ENCODE measurements around the gene EPN2.
A peak's percentile ranks its signal among the peaks of the same experiment; 100 is the strongest.

The EPN2 gene

DNA sequence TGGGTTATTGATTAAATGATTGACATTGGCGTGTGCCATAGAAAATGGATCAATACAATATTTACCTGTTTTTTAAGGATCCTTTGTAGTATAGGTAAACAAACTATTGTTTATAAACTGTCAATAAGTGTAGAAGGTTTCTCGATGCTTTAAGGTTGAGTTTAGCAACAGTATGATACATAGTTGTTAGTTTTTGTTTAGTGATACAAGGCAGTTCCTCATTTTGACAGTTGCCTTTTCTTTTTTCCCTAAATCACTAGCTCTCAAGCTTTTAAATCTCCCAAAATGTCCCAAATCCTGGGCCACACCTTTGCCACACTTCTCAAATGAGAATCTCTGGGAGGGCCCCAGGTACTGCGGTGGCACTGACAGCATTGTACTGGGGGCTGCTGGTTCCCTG is 57.3 kb downstream of the EPN2 start:
- DNase-seq (ENCODE audit: low spot score), result no peak

GRCh38 chr17:19295473-19296135 is 58.4 kb downstream of the EPN2 start:
- no peak for DNase-seq (ENCODE audit: low spot score)

- no peak for DNase-seq (ENCODE audit: low spot score)
Observed at GRCh38 chr17:19296786-19297778, 59.9 kb downstream of the EPN2 start.

- DNase-seq (ENCODE audit: low spot score), result no peak
Observed at GRCh38 chr17:19298569-19299213, 61.5 kb downstream of the EPN2 start.

- DNase-seq (ENCODE audit: low spot score), result no peak
Observed at GRCh38 chr17:19299214-19299747, 62.1 kb downstream of the EPN2 start.

GRCh38 chr17:19299866-19300265 is 62.7 kb downstream of the EPN2 start:
- DNase-seq (ENCODE audit: low spot score), result no peak

DNA sequence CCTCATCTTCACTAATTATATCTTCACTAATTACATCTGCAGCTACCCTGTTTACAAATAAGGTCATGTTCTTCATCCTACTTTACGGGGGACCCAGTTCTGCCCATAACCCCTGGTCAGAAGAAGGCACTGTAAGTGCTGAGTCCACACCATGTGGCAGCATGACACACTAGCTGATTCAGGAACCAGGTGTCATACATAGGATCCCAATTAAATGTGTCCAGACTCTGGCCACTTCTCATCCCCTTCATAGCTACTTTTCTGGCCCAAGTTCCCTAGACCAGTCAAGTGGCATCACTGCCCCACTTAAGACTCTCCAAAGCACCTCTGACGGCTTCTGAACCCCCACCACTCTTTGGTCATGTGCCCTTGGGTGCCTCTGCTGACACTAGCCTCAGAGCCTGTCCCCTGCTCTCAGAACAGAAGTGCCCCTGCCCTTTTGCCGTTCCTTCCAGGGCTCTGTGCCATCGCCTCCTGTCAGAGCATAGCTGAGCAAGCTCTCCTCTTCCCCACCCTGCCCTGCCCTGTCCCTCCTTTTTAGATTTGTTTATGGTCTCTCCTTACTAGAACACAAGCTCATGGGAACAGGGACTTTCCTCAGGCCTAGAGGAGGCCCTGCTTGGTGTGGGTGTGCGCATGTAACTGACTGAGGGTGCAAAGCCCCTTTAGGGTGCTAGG is 64.2 kb downstream of the EPN2 start:
- DNase-seq (ENCODE audit: low spot score), result no peak

DNA sequence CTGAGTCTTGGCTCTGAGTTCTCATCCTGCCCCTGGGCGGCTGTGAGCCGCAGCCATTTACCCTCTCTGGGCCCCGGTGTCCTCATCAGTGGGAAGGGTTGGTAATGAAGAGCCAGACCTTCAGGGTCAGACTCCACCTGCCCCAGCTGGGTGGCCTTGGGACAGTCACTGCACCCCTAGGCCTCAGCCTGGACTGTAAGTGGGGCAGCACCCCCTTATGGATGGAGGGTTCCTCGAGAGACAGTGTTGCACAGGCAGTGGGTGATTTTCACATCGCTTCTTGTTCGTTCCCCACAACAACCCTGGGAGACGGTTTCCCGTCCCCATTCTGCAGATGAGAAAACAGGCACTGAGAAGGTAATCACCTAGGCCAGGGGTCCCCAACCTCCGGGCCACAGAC is 64.8 kb downstream of the EPN2 start:
- DNase-seq (ENCODE audit: low spot score), result no peak

DNA sequence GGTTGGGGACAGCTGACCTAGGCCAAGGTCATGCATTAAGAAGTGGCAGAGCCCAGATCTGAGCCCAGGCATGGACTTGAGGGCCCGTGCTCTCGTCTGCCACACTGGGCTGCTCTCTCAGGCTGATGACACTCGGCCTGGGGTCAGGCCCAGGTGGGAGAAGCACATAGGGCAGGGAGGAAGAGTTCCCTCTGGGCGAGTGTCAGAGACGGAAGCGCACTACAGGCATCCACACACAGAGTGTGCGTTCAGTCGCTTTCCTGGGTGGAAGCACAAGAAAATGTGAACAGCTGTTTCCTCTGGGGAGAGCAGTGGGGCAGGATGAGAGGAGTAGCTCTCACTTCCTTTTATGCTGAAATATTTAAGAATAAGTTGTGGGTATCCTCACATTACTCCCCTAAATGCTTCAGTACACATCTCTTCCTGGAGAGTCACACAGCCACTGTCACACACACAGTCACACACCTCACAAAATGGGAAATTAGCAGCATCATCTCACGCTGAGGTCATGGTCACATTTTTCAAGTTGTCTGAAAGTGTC is 65.7 kb downstream of the EPN2 start:
- DNase-seq (ENCODE audit: low spot score), result no peak

- DNase-seq (ENCODE audit: low spot score), result no peak
Observed at GRCh38 chr17:19303367-19303776, 66.2 kb downstream of the EPN2 start.

DNA sequence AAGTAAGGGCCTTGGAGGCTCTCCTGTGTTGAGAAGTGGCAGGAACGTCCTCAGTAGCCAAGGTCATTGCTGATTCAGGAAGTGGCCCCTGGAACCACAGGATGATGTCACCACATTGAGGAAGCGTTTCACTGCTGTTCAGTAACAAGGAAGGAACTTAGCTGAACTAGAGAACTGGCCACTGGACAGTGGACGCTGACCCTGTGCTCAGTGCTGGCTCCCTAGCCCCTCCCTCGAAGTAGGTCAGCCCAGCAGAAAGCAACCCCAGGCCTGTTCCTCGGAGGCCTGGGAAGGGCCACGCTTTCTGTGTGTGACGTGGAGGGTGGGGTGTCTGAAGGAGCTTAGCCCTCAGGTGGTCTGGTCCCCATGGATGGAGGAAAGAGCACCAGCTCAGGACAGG is 67.0 kb downstream of the EPN2 start:
- no peak for DNase-seq (ENCODE audit: low spot score)

- DNase-seq (ENCODE audit: low spot score), result no peak
Observed at GRCh38 chr17:19304751-19305150, 67.6 kb downstream of the EPN2 start.

- DNase-seq (ENCODE audit: low spot score), result no peak
Observed at GRCh38 chr17:19305256-19305655, 68.1 kb downstream of the EPN2 start.

DNA sequence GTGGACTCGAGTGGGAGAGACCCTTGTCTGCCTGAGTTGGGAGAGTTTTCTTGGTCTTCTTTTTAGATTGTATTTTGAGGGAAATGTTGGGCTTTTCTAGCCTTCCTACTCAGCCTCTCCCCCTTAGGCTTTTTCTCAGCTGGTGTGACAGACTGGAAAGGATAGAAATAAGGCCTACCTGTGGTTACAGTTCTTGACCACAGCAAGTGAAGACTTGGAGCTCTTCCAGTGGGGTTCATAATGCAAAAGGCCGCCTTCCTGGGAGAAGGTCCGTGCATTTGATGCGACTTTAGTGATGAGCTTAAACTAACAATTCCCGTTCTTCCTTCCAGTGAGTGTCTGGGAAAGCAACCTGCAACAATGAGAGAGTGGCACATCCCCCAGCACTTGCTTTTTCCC is 68.6 kb downstream of the EPN2 start:
- no peak for DNase-seq (ENCODE audit: low spot score)

- DNase-seq (ENCODE audit: low spot score), result no peak
Observed at GRCh38 chr17:19306160-19307111, 69.3 kb downstream of the EPN2 start.

DNA sequence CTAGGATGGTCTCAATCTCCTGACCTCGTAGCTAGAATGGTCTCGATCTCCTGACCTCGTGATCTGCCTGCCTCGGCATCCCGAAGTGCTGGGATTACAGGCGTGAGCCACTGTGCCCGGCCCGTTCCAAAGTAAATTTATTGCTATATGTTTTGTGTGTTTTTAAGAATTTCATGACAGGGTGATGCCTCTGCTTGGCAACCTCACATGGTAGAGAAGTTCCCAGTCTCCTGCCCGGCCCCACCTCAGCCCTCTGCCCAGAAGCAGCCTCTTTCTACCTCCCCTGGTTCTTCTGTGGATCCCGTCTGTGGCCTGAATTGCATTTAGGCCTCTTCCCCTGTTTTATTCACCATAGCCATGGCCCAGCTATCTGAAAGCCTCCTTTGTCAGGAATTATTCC is 70.4 kb downstream of the EPN2 start:
- no peak for DNase-seq (ENCODE audit: low spot score)

- no peak for DNase-seq (ENCODE audit: low spot score)
Observed at GRCh38 chr17:19308398-19308797, 71.2 kb downstream of the EPN2 start.

- DNase-seq (ENCODE audit: low spot score), result no peak
Observed at GRCh38 chr17:19309701-19310100, 72.5 kb downstream of the EPN2 start.

- DNase-seq (ENCODE audit: low spot score), result no peak
Observed at GRCh38 chr17:19310151-19310550, 73.0 kb downstream of the EPN2 start.

DNA sequence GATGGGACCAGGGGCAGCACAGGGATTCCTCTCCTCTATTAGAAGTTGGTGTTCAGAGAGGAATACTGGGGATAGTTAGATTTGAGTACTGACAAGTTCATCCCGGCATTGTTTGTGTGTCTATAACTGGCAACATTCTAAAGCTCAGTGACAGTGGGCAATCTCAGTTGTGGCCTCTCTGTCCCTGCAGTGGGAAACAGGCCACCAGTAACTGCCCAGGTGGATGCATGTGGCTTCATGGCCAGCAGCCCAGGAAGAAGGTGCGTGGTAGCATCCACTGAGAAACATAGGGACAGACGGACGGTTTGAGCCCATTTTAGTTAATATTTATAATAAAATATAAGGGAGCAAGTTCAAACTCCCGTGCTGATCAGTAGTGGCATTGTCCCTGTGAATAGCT is 73.8 kb downstream of the EPN2 start:
- DNase-seq (ENCODE audit: low spot score), result peak; percentile 59
